Activated CD4-positive, alpha-beta T cell treated with anti-CD3 and anti-CD28 coated beads, Interleukin-2, Interleukin-4, amounts not matched to agents 100 ng/mL and 50 ng/mL, durations not matched to agents 16 hours and 8 hours (primary cell): Measurements from ENCODE around the gene ULBP3.
"Not testable (repeated sequence)": the region's sequence is repeated elsewhere in the genome, so short reads cannot be mapped to it uniquely, and the experiment has no call there.

ENCODE experiments used
- DNase-seq: peaks from one replicate; pipeline ENCODE4 v3.0.0-alpha.2; 2020; ENCODE audit warnings: low spot score

The ULBP3 gene

GRCh38 chr6:150043096-150043495, 25.8 kb downstream of the ULBP3 start:
- no peak for DNase-seq

GRCh38 chr6:150038202-150039062, 30.5 kb downstream of the ULBP3 start:
- no peak for DNase-seq

GRCh38 chr6:150037526-150038201, 31.3 kb downstream of the ULBP3 start:
- no peak for DNase-seq

- no peak for DNase-seq
Measured at GRCh38 chr6:150036081-150036480, 32.8 kb downstream of the ULBP3 start.

GRCh38 chr6:150033207-150033771, 35.6 kb downstream of the ULBP3 start:
- DNase-seq: no peak

- no peak for DNase-seq
Measured at GRCh38 chr6:150032598-150032997, 36.3 kb downstream of the ULBP3 start.

- DNase-seq: no peak
Measured at GRCh38 chr6:150030611-150031010, 38.3 kb downstream of the ULBP3 start.

- DNase-seq: no peak
Measured at GRCh38 chr6:150029749-150030148, 39.2 kb downstream of the ULBP3 start.

GRCh38 chr6:150029276-150029675, 39.6 kb downstream of the ULBP3 start:
- no peak for DNase-seq

- DNase-seq: no peak
Measured at GRCh38 chr6:150028799-150029198, 40.1 kb downstream of the ULBP3 start.

GRCh38 chr6:150027806-150028565, 40.9 kb downstream of the ULBP3 start:
- DNase-seq: no peak

- DNase-seq: no peak
Measured at GRCh38 chr6:150026976-150027805, 41.7 kb downstream of the ULBP3 start.

GRCh38 chr6:150025201-150025917, 43.6 kb downstream of the ULBP3 start, which contains the start of gene RAET1L:
RAET1L (minus strand) TSS chr6:150025532; CDS start chr6:150025471, 61 bp downstream.
- DNase-seq: peak; percentile 34

- DNase-seq: no peak
Measured at GRCh38 chr6:150024646-150025155, 44.2 kb downstream of the ULBP3 start.

- DNase-seq: not testable (repeated sequence)
Measured at GRCh38 chr6:150024021-150024420, 44.9 kb downstream of the ULBP3 start.

- not testable (repeated sequence) for DNase-seq
Measured at GRCh38 chr6:150021870-150022269, 47.1 kb downstream of the ULBP3 start.

GRCh38 chr6:150018846-150019580, 49.9 kb downstream of the ULBP3 start:
- no peak for DNase-seq

GRCh38 chr6:150017186-150017521, 51.8 kb downstream of the ULBP3 start:
- DNase-seq: not testable (repeated sequence)

- peak; percentile 72 for DNase-seq
Measured at GRCh38 chr6:150016324-150017185, 52.4 kb downstream of the ULBP3 start.
